ENCODE measurements around the gene C4A.

DNA sequence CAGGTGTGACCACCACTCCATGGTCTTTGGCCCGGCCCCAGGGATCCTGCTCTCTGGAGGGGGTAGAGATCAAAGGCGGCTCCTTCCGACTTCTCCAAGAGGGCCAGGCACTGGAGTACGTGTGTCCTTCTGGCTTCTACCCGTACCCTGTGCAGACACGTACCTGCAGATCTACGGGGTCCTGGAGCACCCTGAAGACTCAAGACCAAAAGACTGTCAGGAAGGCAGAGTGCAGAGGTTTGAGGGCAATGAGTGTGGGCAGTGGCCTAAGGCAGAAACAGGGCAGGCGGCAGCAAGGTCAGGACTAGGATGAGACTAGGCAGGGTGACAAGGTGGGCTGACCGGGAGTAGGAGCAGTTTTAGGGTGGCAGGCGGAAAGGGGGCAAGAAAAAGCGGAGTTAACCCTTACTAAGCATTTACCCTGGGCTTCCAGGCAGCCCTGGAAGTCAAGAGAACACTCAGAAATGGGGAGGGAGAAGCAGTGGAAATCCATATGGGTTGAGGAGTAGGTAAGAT lies 35.4 kb upstream of the C4A start:
- no peak for TF ChIP-seq RFX5 (IDR thresholded peaks at IDR 0.05)
- TF ChIP-seq, protein P1, sequence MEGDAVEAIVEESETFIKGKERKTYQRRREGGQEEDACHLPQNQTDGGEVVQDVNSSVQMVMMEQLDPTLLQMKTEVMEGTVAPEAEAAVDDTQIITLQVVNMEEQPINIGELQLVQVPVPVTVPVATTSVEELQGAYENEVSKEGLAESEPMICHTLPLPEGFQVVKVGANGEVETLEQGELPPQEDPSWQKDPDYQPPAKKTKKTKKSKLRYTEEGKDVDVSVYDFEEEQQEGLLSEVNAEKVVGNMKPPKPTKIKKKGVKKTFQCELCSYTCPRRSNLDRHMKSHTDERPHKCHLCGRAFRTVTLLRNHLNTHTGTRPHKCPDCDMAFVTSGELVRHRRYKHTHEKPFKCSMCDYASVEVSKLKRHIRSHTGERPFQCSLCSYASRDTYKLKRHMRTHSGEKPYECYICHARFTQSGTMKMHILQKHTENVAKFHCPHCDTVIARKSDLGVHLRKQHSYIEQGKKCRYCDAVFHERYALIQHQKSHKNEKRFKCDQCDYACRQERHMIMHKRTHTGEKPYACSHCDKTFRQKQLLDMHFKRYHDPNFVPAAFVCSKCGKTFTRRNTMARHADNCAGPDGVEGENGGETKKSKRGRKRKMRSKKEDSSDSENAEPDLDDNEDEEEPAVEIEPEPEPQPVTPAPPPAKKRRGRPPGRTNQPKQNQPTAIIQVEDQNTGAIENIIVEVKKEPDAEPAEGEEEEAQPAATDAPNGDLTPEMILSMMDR (IDR thresholded peaks at IDR 0.05), result no peak
- no peak for TF ChIP-seq CHD2 (IDR thresholded peaks at IDR 0.05; ENCODE audit: low read length, partially characterized antibody)
- TF ChIP-seq POLR2AphosphoS2 (conservative IDR thresholded peaks at IDR 0.05; ENCODE audit: low read length), result no peak
- TF ChIP-seq, protein P2, sequence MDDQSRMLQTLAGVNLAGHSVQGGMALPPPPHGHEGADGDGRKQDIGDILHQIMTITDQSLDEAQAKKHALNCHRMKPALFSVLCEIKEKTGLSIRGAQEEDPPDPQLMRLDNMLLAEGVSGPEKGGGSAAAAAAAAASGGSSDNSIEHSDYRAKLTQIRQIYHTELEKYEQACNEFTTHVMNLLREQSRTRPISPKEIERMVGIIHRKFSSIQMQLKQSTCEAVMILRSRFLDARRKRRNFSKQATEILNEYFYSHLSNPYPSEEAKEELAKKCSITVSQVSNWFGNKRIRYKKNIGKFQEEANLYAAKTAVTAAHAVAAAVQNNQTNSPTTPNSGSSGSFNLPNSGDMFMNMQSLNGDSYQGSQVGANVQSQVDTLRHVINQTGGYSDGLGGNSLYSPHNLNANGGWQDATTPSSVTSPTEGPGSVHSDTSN (IDR thresholded peaks at IDR 0.05), result no peak
- no peak for TF ChIP-seq ZSCAN20 (CRISPR knock-in tag; IDR thresholded peaks at IDR 0.05)
- TF ChIP-seq FOSL2 (IDR thresholded peaks at IDR 0.05), result no peak
- TF ChIP-seq FOSL2 (CRISPR knock-in tag; IDR thresholded peaks at IDR 0.05), result no peak
- TF ChIP-seq, protein P3, sequence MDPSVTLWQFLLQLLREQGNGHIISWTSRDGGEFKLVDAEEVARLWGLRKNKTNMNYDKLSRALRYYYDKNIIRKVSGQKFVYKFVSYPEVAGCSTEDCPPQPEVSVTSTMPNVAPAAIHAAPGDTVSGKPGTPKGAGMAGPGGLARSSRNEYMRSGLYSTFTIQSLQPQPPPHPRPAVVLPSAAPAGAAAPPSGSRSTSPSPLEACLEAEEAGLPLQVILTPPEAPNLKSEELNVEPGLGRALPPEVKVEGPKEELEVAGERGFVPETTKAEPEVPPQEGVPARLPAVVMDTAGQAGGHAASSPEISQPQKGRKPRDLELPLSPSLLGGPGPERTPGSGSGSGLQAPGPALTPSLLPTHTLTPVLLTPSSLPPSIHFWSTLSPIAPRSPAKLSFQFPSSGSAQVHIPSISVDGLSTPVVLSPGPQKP (IDR thresholded peaks at IDR 0.05; ENCODE audit: low read depth, low read length), result no peak
- TF ChIP-seq SMC3 (IDR thresholded peaks at IDR 0.05), result no peak
- TF ChIP-seq BHLHE40 (IDR thresholded peaks at IDR 0.05; ENCODE audit: low read depth, low read length), result no peak
